PC-3 (cell line): Measurements from ENCODE around the gene CSRP1. TPM values are rescaled to one million over a fixed set of nuclear protein-coding genes. Genes with fewer than 3 reads are reported as not detected.
"Not testable (repeated sequence)": the region's sequence is repeated elsewhere in the genome, so short reads cannot be mapped to it uniquely, and the experiment has no call there.

ENCODE experiments used
- ATAC-seq: fragments of 200-7000 bp; cut with Tn5 transposase; 2 replicates; pipeline ENCODE4 v1.9.1; 2020; ENCODE audit warnings: mild to moderate bottlenecking, moderate library complexity
- BruUV-seq: library from RNA; stranded (reverse); fragments of 400-500 nt; replicated peaks from 2 replicates; lab custom pipeline; 2021; lab: Mats Ljungman, UMichigan
- CTCF ChIA-PET: fragments of 300-600 bp; sonication (Branson Sonifier 250); formaldehyde crosslinking; loops from one replicate; lab custom pipeline; 2022; ENCODE audit warnings: antibody characterized with exemption; lab: Charles Lee
- POLR2A ChIA-PET: fragments of 300-600 bp; sonication (Branson Sonifier 250); formaldehyde crosslinking; loops from one replicate; lab custom pipeline; 2022; ENCODE audit warnings: antibody characterized with exemption; ENCODE audit not compliant: unreplicated experiment; lab: Charles Lee
- DNase-seq: peaks from one replicate; pipeline ENCODE4 v3.0.0-alpha.2; 2015
- H2AFZ ChIP-seq: fragments of 300-600 bp; sonication (generic); 2 replicates; pipeline ENCODE4 v1.6.0; 2016; ENCODE audit warnings: antibody characterized with exemption, low read length
- H3F3A ChIP-seq: fragments of 300-600 bp; sonication (generic); one replicate; pipeline ENCODE4 v1.6.0; 2017; ENCODE audit warnings: antibody characterized with exemption, low read length, control low read depth, mild to moderate bottlenecking; ENCODE audit not compliant: unreplicated experiment
- H3K27ac ChIP-seq: fragments of 300-600 bp; sonication (generic); 2 replicates; pipeline ENCODE4 v1.5.1; 2016; ENCODE audit warnings: mild to moderate bottlenecking, low read length
- H3K27me3 ChIP-seq: fragments of 300-600 bp; sonication (generic); 2 replicates; pipeline ENCODE4 v1.6.1; 2016; ENCODE audit warnings: low read length, mixed read lengths
- H3K36me3 ChIP-seq: fragments of 300-600 bp; sonication (generic); 2 replicates; pipeline ENCODE4 v1.6.1; 2016; ENCODE audit warnings: low read depth, mixed run types, low read length, mixed read lengths
- H3K4me1 ChIP-seq: fragments of 300-600 bp; sonication (generic); 2 replicates; pipeline ENCODE4 v1.5.1; 2016; ENCODE audit warnings: low read length; ENCODE audit not compliant: insufficient read depth
- H3K4me2 ChIP-seq: fragments of 300-600 bp; sonication (generic); 2 replicates; pipeline ENCODE4 v1.6.0; 2016; ENCODE audit warnings: low read length
- H3K4me3 ChIP-seq: fragments of 300-600 bp; sonication (generic); 2 replicates; pipeline ENCODE4 v1.5.1; 2016; ENCODE audit warnings: mild to moderate bottlenecking, low read length, mixed read lengths
- H3K79me2 ChIP-seq: fragments of 300-600 bp; sonication (generic); 2 replicates; pipeline ENCODE4 v1.6.1; 2017; ENCODE audit warnings: low read length, mixed read lengths
- H3K9ac ChIP-seq: fragments of 300-600 bp; sonication (generic); 2 replicates; pipeline ENCODE4 v1.6.0; 2016; ENCODE audit warnings: mild to moderate bottlenecking, low read length
- H3K9me2 ChIP-seq: fragments of 300-600 bp; sonication (generic); replicated peaks from 2 replicates; pipeline ENCODE4 v1.6.1; 2016; ENCODE audit warnings: mixed run types, low read length, mixed read lengths
- H3K9me3 ChIP-seq: fragments of 300-600 bp; sonication (generic); 2 replicates; pipeline ENCODE4 v1.6.1; 2016; ENCODE audit warnings: low read length, mixed read lengths
- H4K20me1 ChIP-seq: fragments of 300-600 bp; sonication (generic); 2 replicates; pipeline ENCODE4 v1.6.1; 2016; ENCODE audit warnings: low read length, mixed read lengths
- EZH2 ChIP-seq: fragments of 300-600 bp; sonication (generic); IDR thresholded peaks from one replicate; pipeline ENCODE4 v1.6.1; 2017; ENCODE audit warnings: antibody characterized with exemption, mild to moderate bottlenecking, low read length; ENCODE audit not compliant: unreplicated experiment
- EZH2phosphoT487 ChIP-seq: fragments of 300-600 bp; sonication (generic); IDR thresholded peaks from 2 replicates; pipeline ENCODE4 v1.6.1; 2018; ENCODE audit warnings: mild to moderate bottlenecking, antibody characterized with exemption, low read length, borderline replicate concordance
- intact Hi-C: fragments of 100-400 bp; cut with micrococcal nuclease; formaldehyde crosslinking; loops from 2 replicates; pipeline ENCODE4 v1.9.0; 2023
- total RNA-seq: library from RNA; depleted of rRNA; stranded (reverse); fragments of >200 nt; gene quantifications from 2 replicates; pipeline ENCODE4 v1.2.3, GENCODE V29; 2014
- TF ChIP-seq, protein P1 (sequence below): fragments of 300-600 bp; sonication (generic); conservative IDR thresholded peaks from 2 replicates; pipeline ENCODE4 v1.5.1; 2017; ENCODE audit warnings: antibody characterized with exemption, low read depth, mild to moderate bottlenecking, low read length

Gene CSRP1
- total RNA-seq, 1 experiment from 2014 or later = 147 TPM

DNA sequence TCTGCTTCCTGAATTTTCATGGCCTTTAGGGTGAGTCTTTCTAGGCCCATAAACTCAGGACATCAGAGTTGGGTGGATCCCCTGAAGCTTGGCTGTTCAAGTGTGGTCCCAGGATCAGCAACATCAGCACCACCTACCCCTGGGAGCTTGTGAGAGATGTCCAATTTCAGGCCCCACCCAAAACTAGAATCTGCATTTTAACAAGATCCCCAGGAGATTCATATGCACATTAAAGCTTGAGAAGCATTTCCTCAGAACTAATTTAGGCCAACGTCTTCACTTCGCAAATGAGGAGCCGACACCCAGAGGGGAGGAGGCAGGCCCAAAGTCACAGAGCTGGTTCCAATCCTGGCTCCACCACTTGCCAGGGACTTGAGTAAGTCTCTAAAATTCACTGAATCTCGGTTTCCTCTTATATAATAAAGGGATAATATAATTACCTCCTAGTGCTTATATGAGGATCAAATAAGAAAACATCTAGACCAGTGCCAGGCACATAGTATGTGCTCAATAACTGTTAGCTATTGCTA lies 27.7 kb downstream of the CSRP1 start:
- Histone ChIP-seq H3K4me3 (no peak overlapping the region), H3K79me2 (no peaks in the 10 kb centered on the region), H3K9me3 (no peaks in the 10 kb centered on the region), H3F3A (no peaks in the 10 kb centered on the region), H3K4me2 (no peak overlapping the region), H3K9ac (no peak overlapping the region), H3K27ac (no peak overlapping the region), H3K27me3 (no peaks in the 10 kb centered on the region), H3K9me2 (no peaks in the 10 kb centered on the region), H2AFZ (no peak overlapping the region), H3K36me3 (peaks cover 7% of the 10 kb centered on the region), H4K20me1 (no peaks in the 10 kb centered on the region), H3K4me1 (peaks cover 41% of the 10 kb centered on the region)
- TF ChIP-seq EZH2phosphoT487 (no peak), EZH2 (no peak)
- TF ChIP-seq, protein P1, sequence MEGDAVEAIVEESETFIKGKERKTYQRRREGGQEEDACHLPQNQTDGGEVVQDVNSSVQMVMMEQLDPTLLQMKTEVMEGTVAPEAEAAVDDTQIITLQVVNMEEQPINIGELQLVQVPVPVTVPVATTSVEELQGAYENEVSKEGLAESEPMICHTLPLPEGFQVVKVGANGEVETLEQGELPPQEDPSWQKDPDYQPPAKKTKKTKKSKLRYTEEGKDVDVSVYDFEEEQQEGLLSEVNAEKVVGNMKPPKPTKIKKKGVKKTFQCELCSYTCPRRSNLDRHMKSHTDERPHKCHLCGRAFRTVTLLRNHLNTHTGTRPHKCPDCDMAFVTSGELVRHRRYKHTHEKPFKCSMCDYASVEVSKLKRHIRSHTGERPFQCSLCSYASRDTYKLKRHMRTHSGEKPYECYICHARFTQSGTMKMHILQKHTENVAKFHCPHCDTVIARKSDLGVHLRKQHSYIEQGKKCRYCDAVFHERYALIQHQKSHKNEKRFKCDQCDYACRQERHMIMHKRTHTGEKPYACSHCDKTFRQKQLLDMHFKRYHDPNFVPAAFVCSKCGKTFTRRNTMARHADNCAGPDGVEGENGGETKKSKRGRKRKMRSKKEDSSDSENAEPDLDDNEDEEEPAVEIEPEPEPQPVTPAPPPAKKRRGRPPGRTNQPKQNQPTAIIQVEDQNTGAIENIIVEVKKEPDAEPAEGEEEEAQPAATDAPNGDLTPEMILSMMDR = no peak
- no TSS peak for BruUV-seq
- ChIA-PET CTCF (interaction anchor here (3.8 kb wide), 1 partner anchor 31 kb away, joined by 40 read pairs; no protein-coding TSS in a partner anchor), POLR2A (no interaction called here)
- DNase-seq = no peak
- intact Hi-C loops = no loop called here
- ATAC-seq = no peak

DNA sequence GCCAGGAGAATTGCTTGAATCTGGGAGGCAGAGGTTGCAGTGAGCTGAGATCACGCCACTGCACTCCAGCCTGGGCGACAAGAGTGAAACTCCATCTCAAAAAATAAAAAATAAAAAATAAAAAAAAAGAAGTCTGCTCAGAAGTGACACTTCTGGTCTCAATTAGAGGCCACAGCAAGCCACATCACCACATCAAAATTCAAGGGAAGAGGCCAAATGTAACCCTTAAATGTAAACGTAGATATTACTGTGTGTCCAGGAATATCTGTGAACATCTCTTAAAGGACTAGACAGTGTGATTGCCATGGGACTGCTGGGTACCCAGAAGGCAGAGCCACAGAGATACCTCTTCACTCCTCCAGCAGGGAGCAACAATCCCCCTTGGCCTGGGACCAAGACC lies 28.3 kb downstream of the CSRP1 start:
- DNase-seq, H3K27ac ChIP-seq, POLR2A ChIA-PET, H4K20me1 ChIP-seq, H2AFZ ChIP-seq, H3F3A ChIP-seq, H3K36me3 ChIP-seq, ATAC-seq, H3K9me3 ChIP-seq, H3K4me3 ChIP-seq, H3K9me2 ChIP-seq, H3K79me2 ChIP-seq, CTCF ChIA-PET, H3K4me2 ChIP-seq, H3K27me3 ChIP-seq, BruUV-seq, intact Hi-C loops, H3K9ac ChIP-seq: not testable (repeated sequence)
- peaks cover 41% of the 10 kb centered on the region for H3K4me1 ChIP-seq

DNA sequence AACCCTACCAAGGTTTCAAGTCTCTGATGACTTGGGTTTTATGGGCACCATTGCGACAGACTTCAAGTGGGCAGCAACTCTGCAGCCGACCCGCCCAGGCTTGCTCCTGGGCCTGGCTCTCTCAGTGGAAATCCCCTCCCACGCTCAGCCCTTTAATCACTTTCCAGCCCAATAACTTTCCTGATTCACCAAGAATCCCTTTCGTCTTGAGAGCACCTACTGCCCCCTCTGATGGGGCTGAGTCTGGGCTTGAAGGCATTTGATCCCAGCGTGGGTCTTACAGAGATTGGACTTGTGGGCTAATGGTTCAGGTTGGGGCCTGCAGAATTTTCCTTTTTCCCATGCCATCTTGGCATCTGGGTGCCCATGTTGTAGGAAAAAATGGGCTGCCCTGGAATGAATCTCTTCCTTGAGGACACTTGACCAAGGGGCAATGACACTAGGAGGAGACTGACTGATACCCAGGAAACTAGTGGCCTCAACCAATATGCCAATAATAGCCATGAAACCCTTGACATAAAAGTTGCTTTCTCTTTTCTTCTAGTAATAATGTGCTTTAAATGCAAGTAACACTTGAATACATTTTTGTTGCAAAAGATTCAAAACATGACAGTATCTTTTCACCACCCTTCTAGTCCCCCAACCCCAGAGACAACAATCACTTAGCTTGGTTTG lies 30.1 kb downstream of the CSRP1 start:
- no peaks in the 10 kb centered on the region for H3F3A ChIP-seq
- H3K9me3 ChIP-seq = no peaks in the 10 kb centered on the region
- no peaks in the 10 kb centered on the region for H3K27me3 ChIP-seq
- no peaks in the 10 kb centered on the region for H4K20me1 ChIP-seq
- H3K27ac ChIP-seq = peak overlapping the region; percentile 48
- H3K4me3 ChIP-seq = no peak overlapping the region
- peaks cover 41% of the 10 kb centered on the region for H3K4me1 ChIP-seq
- CTCF ChIA-PET = no interaction called here
- H3K79me2 ChIP-seq = no peaks in the 10 kb centered on the region
- POLR2A ChIA-PET = interaction anchor here (1.0 kb wide), 1 partner anchor 15 kb away, joined by 4 read pairs; no protein-coding TSS in a partner anchor
- TF ChIP-seq EZH2phosphoT487 (no peak), EZH2 (no peak)
- TF ChIP-seq, protein P1 = peak; percentile 40; the same call in 1 of the 2 replicates
- intact Hi-C loops = no loop called here
- BruUV-seq = no TSS peak
- DNase-seq (peak; percentile 75), ATAC-seq (no peak)
- no peak overlapping the region for H3K9ac ChIP-seq
- H3K4me2 ChIP-seq = no peak overlapping the region
- H3K36me3 ChIP-seq = peaks cover 7% of the 10 kb centered on the region
- no peak overlapping the region for H2AFZ ChIP-seq
- H3K9me2 ChIP-seq = no peaks in the 10 kb centered on the region
